GM21515 (cell line): ENCODE results near the gene FOXD3.

Source experiments
- ATAC-seq: cut with Tn5 transposase; IDR thresholded peaks from one replicate; pipeline ENCODE4 v1.9.1; 2021; ENCODE audit not compliant: unreplicated experiment

FOXD3 gene

GRCh38 chr1:63322114-63322943 is at the start of gene FOXD3:
Gene FOXD3, plus strand, starts transcription at chr1:63322567. Its CDS starts 492 bp downstream, at chr1:63323059.
- peak; percentile 61 for ATAC-seq

GRCh38 chr1:63272811-63273210 is 49.6 kb upstream of the FOXD3 start:
- no peak for ATAC-seq

GRCh38 chr1:63274371-63274770 is 48.0 kb upstream of the FOXD3 start:
- no peak for ATAC-seq

GRCh38 chr1:63274979-63275378 is 47.4 kb upstream of the FOXD3 start:
- no peak for ATAC-seq

GRCh38 chr1:63276624-63277023 is 45.7 kb upstream of the FOXD3 start:
- no peak for ATAC-seq

- no peak for ATAC-seq
These were observed 44.9 kb upstream of the FOXD3 start for GRCh38 chr1:63277195-63278192.

GRCh38 chr1:63281753-63282152 is 40.6 kb upstream of the FOXD3 start:
- no peak for ATAC-seq

GRCh38 chr1:63289135-63289534 is 33.2 kb upstream of the FOXD3 start:
- ATAC-seq, result no peak

GRCh38 chr1:63294803-63295594 is 27.4 kb upstream of the FOXD3 start:
- no peak for ATAC-seq

- ATAC-seq, result no peak
These were observed 18.0 kb upstream of the FOXD3 start for GRCh38 chr1:63304410-63304809.

GRCh38 chr1:63305043-63305442 is 17.3 kb upstream of the FOXD3 start:
- no peak for ATAC-seq

GRCh38 chr1:63307196-63307794 is 15.1 kb upstream of the FOXD3 start:
- no peak for ATAC-seq

- no peak for ATAC-seq
These were observed 5.8 kb upstream of the FOXD3 start for GRCh38 chr1:63316598-63316983.

- ATAC-seq, result peak; percentile 78
These were observed 5.2 kb upstream of the FOXD3 start for GRCh38 chr1:63316984-63317816.

- ATAC-seq, result no peak
These were observed 4.6 kb upstream of the FOXD3 start for GRCh38 chr1:63317817-63318152.

GRCh38 chr1:63318201-63318979 is 4.0 kb upstream of the FOXD3 start:
- no peak for ATAC-seq

- ATAC-seq, result no peak
These were observed 3.0 kb upstream of the FOXD3 start for GRCh38 chr1:63319046-63320021.
